DOHH2 (cell line): ENCODE measurements around the gene AQP7.
"Not testable (repeated sequence)": the region's sequence is repeated elsewhere in the genome, so short reads cannot be mapped to it uniquely, and the experiment has no call there.

Source experiments
- CTCF ChIP-seq: fragments of 200-600 bp; sonication (generic); IDR thresholded peaks from one replicate; pipeline ENCODE4 v1.5.1; 2014; ENCODE audit warnings: antibody characterized with exemption, mild to moderate bottlenecking, low read depth, low read length; ENCODE audit not compliant: poor library complexity, severe bottlenecking
- EZH2phosphoT487 ChIP-seq: fragments of 200-600 bp; sonication (generic); IDR thresholded peaks from 2 replicates; pipeline ENCODE4 v1.6.1; 2017; ENCODE audit warnings: borderline replicate concordance, mild to moderate bottlenecking, antibody characterized with exemption, low read length, moderate library complexity, mixed read lengths

GRCh38 chr9:33392591-33393021 is 9.8 kb downstream of the AQP7 start:
- not testable (repeated sequence) for TF ChIP-seq EZH2phosphoT487, CTCF
